ENCODE measurements around the gene ADGRG2. TPM values are rescaled to one million over a fixed set of nuclear protein-coding genes. Genes with fewer than 3 reads are reported as not detected.

ADGRG2 gene
- total RNA-seq, 2 donors from 2014 or later, result 0.10 to 0.24 TPM

- Histone ChIP-seq H3K27ac (no peak overlapping the region), H3K27me3 (no peaks in the 10 kb centered on the region), H3K4me3 (no peak overlapping the region), H3K36me3 (no peaks in the 10 kb centered on the region), H3K9ac (ENCODE audit: low read depth in 2 of 2, low read length in 2 of 2) (no peak overlapping the region), H3K9me3 (no peaks in the 10 kb centered on the region), H3K4me1 (no peaks in the 10 kb centered on the region)
- no peak for DNase-seq
- TF ChIP-seq CTCF (IDR thresholded peaks at IDR 0.05), result no peak
- intact Hi-C loops (cut with DNase I), result no loop called here
These were observed 32.7 kb downstream of the ADGRG2 start for GRCh38 chrX:19089555-19090040.

- Histone ChIP-seq H3K27ac (no peak overlapping the region), H3K27me3 (no peaks in the 10 kb centered on the region), H3K4me3 (no peak overlapping the region), H3K4me1 (no peaks in the 10 kb centered on the region), H3K9ac (ENCODE audit: low read depth in 2 of 2, low read length in 2 of 2) (no peak overlapping the region), H3K36me3 (no peaks in the 10 kb centered on the region), H3K9me3 (no peaks in the 10 kb centered on the region)
- intact Hi-C loops (cut with DNase I), result no loop called here
- TF ChIP-seq CTCF (IDR thresholded peaks at IDR 0.05), result no peak
- DNase-seq, result no peak
These were observed 36.0 kb downstream of the ADGRG2 start for GRCh38 chrX:19086102-19086772.

- no peak overlapping the region for H3K27ac ChIP-seq
- H3K36me3 ChIP-seq, result no peaks in the 10 kb centered on the region
- H3K9ac ChIP-seq (ENCODE audit: low read depth in 2 of 2, low read length in 2 of 2), result no peak overlapping the region
- DNase-seq, result no peak
- H3K4me1 ChIP-seq, result no peaks in the 10 kb centered on the region
- TF ChIP-seq CTCF (IDR thresholded peaks at IDR 0.05), result no peak
- no peaks in the 10 kb centered on the region for H3K9me3 ChIP-seq
- H3K4me3 ChIP-seq, result no peak overlapping the region
- H3K27me3 ChIP-seq, result no peaks in the 10 kb centered on the region
- intact Hi-C loops (cut with DNase I), result no loop called here
These were observed 36.6 kb downstream of the ADGRG2 start for GRCh38 chrX:19085666-19086065.

GRCh38 chrX:19075754-19076153 is 46.5 kb downstream of the ADGRG2 start:
- intact Hi-C loops (cut with DNase I), result no loop called here
- TF ChIP-seq CTCF (IDR thresholded peaks at IDR 0.05), result no peak
- Histone ChIP-seq H3K27ac (no peak overlapping the region), H3K36me3 (no peaks in the 10 kb centered on the region), H3K9me3 (no peaks in the 10 kb centered on the region), H3K4me3 (no peak overlapping the region), H3K4me1 (no peaks in the 10 kb centered on the region), H3K27me3 (no peaks in the 10 kb centered on the region), H3K9ac (ENCODE audit: low read depth in 2 of 2, low read length in 2 of 2) (no peak overlapping the region)
- DNase-seq, result no peak

- TF ChIP-seq CTCF (IDR thresholded peaks at IDR 0.05), result no peak
- Histone ChIP-seq H3K27ac (no peak overlapping the region), H3K36me3 (no peaks in the 10 kb centered on the region), H3K27me3 (no peaks in the 10 kb centered on the region), H3K9me3 (no peaks in the 10 kb centered on the region), H3K4me3 (no peak overlapping the region), H3K4me1 (no peaks in the 10 kb centered on the region), H3K9ac (ENCODE audit: low read depth in 2 of 2, low read length in 2 of 2) (no peak overlapping the region)
- intact Hi-C loops (cut with DNase I), result no loop called here
- no peak for DNase-seq
These were observed 49.9 kb downstream of the ADGRG2 start for GRCh38 chrX:19072372-19072771.
